Calu3 (cell line): ENCODE results near the gene RIPOR3. TPM values are rescaled to one million over a fixed set of nuclear protein-coding genes. Genes with fewer than 3 reads are reported as not detected.

Experiments
- BruUV-seq: library from RNA; stranded (reverse); fragments of 400-500 nt; replicated peaks from 2 replicates; lab custom pipeline; 2021; lab: Mats Ljungman, UMichigan
- CTCF ChIA-PET: fragments of 300-600 bp; sonication (Branson Sonifier 250); formaldehyde crosslinking; loops from one replicate; lab custom pipeline; 2022; ENCODE audit warnings: antibody characterized with exemption; lab: Charles Lee
- DNase-seq: peaks from one replicate; pipeline ENCODE4 v3.0.0; 2022
- H3K27ac Mint-ChIP-seq: one replicate; pipeline ENCODE4 v1.8.0; 2022; ENCODE audit warnings: mixed read lengths; ENCODE audit not compliant: unreplicated experiment
- H3K27me3 Mint-ChIP-seq: one replicate; pipeline ENCODE4 v1.8.0; 2022; ENCODE audit warnings: mixed read lengths; ENCODE audit not compliant: unreplicated experiment
- H3K36me3 Mint-ChIP-seq: one replicate; pipeline ENCODE4 v1.8.0; 2022; ENCODE audit warnings: mild to moderate bottlenecking, moderate library complexity, mixed read lengths; ENCODE audit not compliant: insufficient read depth, unreplicated experiment
- H3K4me1 Mint-ChIP-seq: one replicate; pipeline ENCODE4 v1.8.0; 2022; ENCODE audit warnings: mild to moderate bottlenecking, low read depth, mixed read lengths; ENCODE audit not compliant: unreplicated experiment
- H3K4me3 Mint-ChIP-seq: one replicate; pipeline ENCODE4 v1.8.0; 2022; ENCODE audit warnings: mild to moderate bottlenecking, low read depth, moderate library complexity, mixed read lengths; ENCODE audit not compliant: unreplicated experiment
- H3K9me3 Mint-ChIP-seq: one replicate; pipeline ENCODE4 v1.8.0; 2022; ENCODE audit warnings: low read depth, mixed read lengths; ENCODE audit not compliant: unreplicated experiment
- CTCF ChIP-seq: fragments of 200-600 bp; IDR thresholded peaks from one replicate; pipeline ENCODE4 v1.8.0; 2022; ENCODE audit warnings: antibody characterized with exemption; ENCODE audit not compliant: unreplicated experiment
- intact Hi-C: fragments of 100-400 bp; cut with micrococcal nuclease; formaldehyde crosslinking; loops from one replicate; pipeline ENCODE4 v1.10.0; 2022; ENCODE audit not compliant: unreplicated experiment
- total RNA-seq: library from RNA; stranded (reverse); gene quantifications from 2 replicates; pipeline ENCODE4 v1.2.3, GENCODE V29; 2022

RIPOR3 gene
- total RNA-seq, 1 experiment from 2014 or later, result 4.0 TPM

- Mint-ChIP-seq H3K4me1 (peaks cover 7% of the 10 kb centered on the region), H3K36me3 (peaks cover 5% of the 10 kb centered on the region), H3K27me3 (no peaks in the 10 kb centered on the region), H3K9me3 (no peaks in the 10 kb centered on the region), H3K27ac (no peak overlapping the region), H3K4me3 (no peak overlapping the region)
- no TSS peak for BruUV-seq
- no peak for DNase-seq
- CTCF ChIA-PET, result interaction anchor here (0.7 kb wide), 1 partner anchor 167 kb away, joined by 4 read pairs; no protein-coding TSS in a partner anchor
- no peak for TF ChIP-seq CTCF
- intact Hi-C loops, result no loop called here
Measured at GRCh38 chr20:50615407-50615806, 75.9 kb downstream of the RIPOR3 start.

- no peak for DNase-seq
- Mint-ChIP-seq H3K4me1 (no peaks in the 10 kb centered on the region), H3K36me3 (peaks cover 5% of the 10 kb centered on the region), H3K4me3 (no peak overlapping the region), H3K27me3 (no peaks in the 10 kb centered on the region), H3K9me3 (no peaks in the 10 kb centered on the region), H3K27ac (no peak overlapping the region)
- CTCF ChIA-PET, result interaction anchor here (1.3 kb wide), 1 partner anchor 15 kb away, joined by 3 read pairs; no protein-coding TSS in a partner anchor
- TF ChIP-seq CTCF, result no peak
- no TSS peak for BruUV-seq
- intact Hi-C loops, result no loop called here
Measured at GRCh38 chr20:50613438-50614169, 77.7 kb downstream of the RIPOR3 start.

- BruUV-seq, result no TSS peak
- H3K9me3 Mint-ChIP-seq, result no peaks in the 10 kb centered on the region
- H3K4me3 Mint-ChIP-seq, result no peak overlapping the region
- no peak overlapping the region for H3K27ac Mint-ChIP-seq
- intact Hi-C loops, result no loop called here
- H3K4me1 Mint-ChIP-seq, result no peaks in the 10 kb centered on the region
- CTCF ChIA-PET, result interaction anchor here (0.7 to 0.8 kb wide), 2 partner anchors 78 to 138 kb away, joined by 3 read pairs; no protein-coding TSS in a partner anchor
- no peak for TF ChIP-seq CTCF
- DNase-seq, result no peak
- H3K36me3 Mint-ChIP-seq, result peaks cover 5% of the 10 kb centered on the region
- H3K27me3 Mint-ChIP-seq, result no peaks in the 10 kb centered on the region
Measured at GRCh38 chr20:50611128-50611810, 80.1 kb downstream of the RIPOR3 start.

GRCh38 chr20:50610212-50610718, 81.1 kb downstream of the RIPOR3 start:
- DNase-seq, result no peak
- no TSS peak for BruUV-seq
- CTCF ChIA-PET, result no interaction called here
- no peak for TF ChIP-seq CTCF
- Mint-ChIP-seq H3K4me1 (no peaks in the 10 kb centered on the region), H3K4me3 (no peak overlapping the region), H3K27me3 (no peaks in the 10 kb centered on the region), H3K9me3 (no peaks in the 10 kb centered on the region), H3K27ac (no peak overlapping the region), H3K36me3 (peaks cover 5% of the 10 kb centered on the region)
- intact Hi-C loops, result no loop called here
